IMR-90 (cell line): ENCODE data around the gene CFAP221. TPM values are rescaled to one million over a fixed set of nuclear protein-coding genes. Genes with fewer than 3 reads are reported as not detected.

Source experiments
- ATAC-seq: fragments of 200-7000 bp; cut with Tn5 transposase; 2 replicates; pipeline ENCODE4 v1.9.1; 2020; ENCODE audit warnings: low read depth, mild to moderate bottlenecking, moderate library complexity
- BruUV-seq: library from RNA; stranded (reverse); fragments of 400-500 nt; replicated peaks from 2 replicates; lab custom pipeline; 2021; lab: Mats Ljungman, UMichigan
- CTCF ChIA-PET: fragments of 300-600 bp; formaldehyde crosslinking; extraction: SDS; loops from one replicate; lab custom pipeline; 2021; ENCODE audit warnings: antibody characterized with exemption; lab: Yijun Ruan, JAX
- POLR2A ChIA-PET: fragments of 300-600 bp; sonication (Branson Sonifier 250); formaldehyde crosslinking; loops from one replicate; lab custom pipeline; 2022; ENCODE audit warnings: antibody characterized with exemption; ENCODE audit not compliant: unreplicated experiment; lab: Charles Lee
- DNase-seq: peaks from one replicate; pipeline ENCODE4 v3.0.0; 2013
- H2AFZ ChIP-seq: replicated peaks from 2 replicates; pipeline ENCODE3; 2013; ENCODE audit warnings: low read length, mild to moderate bottlenecking; ENCODE audit not compliant: poor library complexity
- H2AK5ac ChIP-seq: 2 replicates; pipeline ENCODE4 v1.6.1; 2013; ENCODE audit warnings: low read depth, low read length, inconsistent platforms
- H2AK9ac ChIP-seq: replicated peaks from 2 replicates; pipeline ENCODE3; 2013; ENCODE audit warnings: mild to moderate bottlenecking, low read depth, low read length, moderate library complexity; ENCODE audit not compliant: poor library complexity
- H2BK120ac ChIP-seq: 2 replicates; pipeline ENCODE4 v1.6.1; 2013; ENCODE audit warnings: low read depth, low read length, inconsistent platforms
- H2BK15ac ChIP-seq: 3 replicates; pipeline ENCODE4 v1.6.1; 2013; ENCODE audit warnings: low read depth, low read length, inconsistent platforms
- H2BK20ac ChIP-seq: 2 replicates; pipeline ENCODE4 v1.6.1; 2013; ENCODE audit warnings: low read depth, mild to moderate bottlenecking, inconsistent platforms, low read length, moderate library complexity
- H2BK5ac ChIP-seq: 2 replicates; pipeline ENCODE4 v1.6.1; 2013; ENCODE audit warnings: mild to moderate bottlenecking, low read depth, low read length, inconsistent platforms; ENCODE audit not compliant: poor library complexity, severe bottlenecking
- H3K14ac ChIP-seq: replicated peaks from 2 replicates; pipeline ENCODE4 v1.6.1; 2013; ENCODE audit warnings: low read depth, low read length, inconsistent platforms
- H3K18ac ChIP-seq: 2 replicates; pipeline ENCODE4 v1.6.1; 2013; ENCODE audit warnings: low read depth, low read length, control low read depth
- H3K23ac ChIP-seq: 2 replicates; pipeline ENCODE4 v1.6.1; 2013; ENCODE audit warnings: low read depth, low read length, inconsistent platforms
- H3K27ac ChIP-seq: 2 replicates; pipeline ENCODE4 v1.5.1; 2013; ENCODE audit warnings: mild to moderate bottlenecking, control low read depth, low read length; ENCODE audit not compliant: insufficient read depth
- H3K27me3 ChIP-seq: 2 replicates; pipeline ENCODE4 v1.6.1; 2013; ENCODE audit warnings: low read length; ENCODE audit not compliant: control insufficient read depth, insufficient read depth
- H3K36me3 ChIP-seq: 2 replicates; pipeline ENCODE4 v1.6.1; 2013; ENCODE audit warnings: low read length, mixed read lengths; ENCODE audit not compliant: control insufficient read depth, insufficient read depth
- H3K4ac ChIP-seq: 2 replicates; pipeline ENCODE4 v1.6.1; 2013; ENCODE audit warnings: low read depth, low read length, inconsistent platforms
- H3K4me1 ChIP-seq: 2 replicates; pipeline ENCODE4 v1.6.1; 2013; ENCODE audit warnings: low read length, mixed read lengths; ENCODE audit not compliant: control insufficient read depth, insufficient read depth
- H3K4me2 ChIP-seq: 2 replicates; pipeline ENCODE4 v1.6.1; 2013; ENCODE audit warnings: low read depth, mild to moderate bottlenecking, control low read depth, low read length, moderate library complexity
- H3K4me3 ChIP-seq: 2 replicates; pipeline ENCODE4 v1.5.1; 2013; ENCODE audit warnings: low read depth, mild to moderate bottlenecking, control low read depth, low read length, moderate library complexity; ENCODE audit not compliant: insufficient read depth
- H3K56ac ChIP-seq: 2 replicates; pipeline ENCODE4 v1.6.1; 2013; ENCODE audit warnings: low read length, inconsistent platforms; ENCODE audit not compliant: insufficient read depth; ENCODE audit errors: extremely low read depth
- H3K79me1 ChIP-seq, 2 experiments: 2 replicates each; pipeline ENCODE4 v1.6.1; 2013; ENCODE audit warnings: low read length in 2 of 2, inconsistent platforms in 1 of 2, low read depth in 1 of 2
- H3K9ac ChIP-seq: 2 replicates; pipeline ENCODE4 v1.6.1; 2013; ENCODE audit warnings: low read depth, low read length, control low read depth
- H3K9me1 ChIP-seq: 2 replicates; pipeline ENCODE4 v1.6.1; 2013; ENCODE audit warnings: low read length, inconsistent platforms; ENCODE audit not compliant: insufficient read depth
- H3K9me3 ChIP-seq: 2 replicates; pipeline ENCODE4 v1.6.1; 2013; ENCODE audit warnings: low read length; ENCODE audit not compliant: control insufficient read depth, insufficient read depth
- H4K20me1 ChIP-seq: 2 replicates; pipeline ENCODE4 v1.6.1; 2013; ENCODE audit warnings: low read length, inconsistent platforms; ENCODE audit not compliant: insufficient read depth
- H4K5ac ChIP-seq: 2 replicates; pipeline ENCODE4 v1.6.1; 2013; ENCODE audit warnings: mild to moderate bottlenecking, low read depth, low read length, control low read depth
- H4K8ac ChIP-seq, 2 experiments: 2 replicates each; pipeline ENCODE4 v1.6.1; 2013; ENCODE audit warnings: low read depth in 2 of 2, low read length in 2 of 2, control low read depth in 1 of 2, inconsistent platforms in 1 of 2
- H4K91ac ChIP-seq: 2 replicates; pipeline ENCODE4 v1.6.1; 2013; ENCODE audit warnings: low read depth, low read length, inconsistent platforms; ENCODE audit not compliant: insufficient read depth
- BHLHE40 ChIP-seq: fragments of 150-350 bp; IDR thresholded peaks from 2 replicates; pipeline ENCODE4 v1.6.1; 2016; ENCODE audit warnings: mild to moderate bottlenecking, low read depth, low read length
- CEBPB ChIP-seq: IDR thresholded peaks from 2 replicates; pipeline ENCODE4 v1.6.1; 2012; ENCODE audit warnings: low read depth, low read length, improper control_type of control experiment
- CHD1 ChIP-seq: IDR thresholded peaks from 2 replicates; pipeline ENCODE4 v1.6.1; 2012; ENCODE audit warnings: low read depth, low read length, improper control_type of control experiment
- CTCF ChIP-seq: conservative IDR thresholded peaks from 2 replicates; pipeline ENCODE4 v1.5.1; 2012; ENCODE audit warnings: mild to moderate bottlenecking, low read depth, low read length, improper control_type of control experiment
- ELK1 ChIP-seq: fragments of 150-350 bp; IDR thresholded peaks from 2 replicates; pipeline ENCODE4 v1.6.1; 2016; ENCODE audit warnings: low read depth, mild to moderate bottlenecking, low read length, moderate library complexity, borderline replicate concordance
- FOS ChIP-seq: fragments of 150-350 bp; IDR thresholded peaks from 2 replicates; pipeline ENCODE4 v1.6.1; 2016; ENCODE audit warnings: low read depth, low read length
- NFE2L2 ChIP-seq: fragments of 150-350 bp; IDR thresholded peaks from 2 replicates; pipeline ENCODE4 v1.6.1; 2016; ENCODE audit warnings: low read depth, mild to moderate bottlenecking, low read length
- RCOR1 ChIP-seq: IDR thresholded peaks from 2 replicates; pipeline ENCODE4 v1.6.1; 2012; ENCODE audit warnings: mild to moderate bottlenecking, low read length, improper control_type of control experiment; ENCODE audit not compliant: insufficient replicate concordance
- SMC3 ChIP-seq: fragments of 150-350 bp; IDR thresholded peaks from 2 replicates; pipeline ENCODE4 v1.6.1; 2016; ENCODE audit warnings: low read depth, mild to moderate bottlenecking, antibody characterized with exemption, low read length, moderate library complexity
- USF2 ChIP-seq: fragments of 150-350 bp; IDR thresholded peaks from 2 replicates; pipeline ENCODE4 v1.6.1; 2017; ENCODE audit warnings: mild to moderate bottlenecking, antibody characterized with exemption, low read length, low read depth
- WGBS, 2 experiments: methylation state at CpG; one replicate each; pipeline versions ENCODE4 v1.1.5 to v1.1.7; 2013; ENCODE audit warnings: missing lambda C conversion rate in 2 of 2; ENCODE audit not compliant: insufficient read length in 1 of 2; ENCODE audit errors: extremely low coverage in 2 of 2; 5-methylcytosine and 5-hydroxymethylcytosine counted together
- dilution Hi-C: fragments of 300-500 bp; cut with HindIII; formaldehyde crosslinking; loops from one replicate; pipeline ENCODE4 v1.14.3; 2018; ENCODE audit warnings: low sequenced_read_pairs; ENCODE audit not compliant: unreplicated experiment
- in situ Hi-C: fragments of 300-500 bp; cut with MboI; formaldehyde crosslinking; loops from 3 replicates; pipeline ENCODE4 v1.14.3; 2019; ENCODE audit warnings: low sequenced_read_pairs, inconsistent platforms, mixed read lengths
- intact Hi-C: fragments of 100-400 bp; cut with micrococcal nuclease; formaldehyde crosslinking; loops from 2 replicates; pipeline ENCODE4 v1.10.0; 2022
- polyA plus RNA-seq, 3 experiments: library from polyadenylated mRNA; depleted of rRNA; stranded (reverse); fragments of >200 nt; gene quantifications; 2 replicates each; pipeline ENCODE4 v1.2.3, GENCODE V29; 2012; ENCODE audit warnings: low replicate concordance in 1 of 3
- total RNA-seq: library from RNA; depleted of rRNA; stranded (reverse); fragments of >200 nt; gene quantifications from 2 replicates; pipeline ENCODE4 v1.2.3, GENCODE V29; 2012

Gene CFAP221
- total and polyA plus RNA-seq, 2 of the 4 experiments (the other 2 are of a cell fraction): not detected

- no peak overlapping the region for H4K8ac ChIP-seq
- no peaks in the 10 kb centered on the region for H3K36me3 ChIP-seq
- H2AK9ac ChIP-seq: no peak overlapping the region
- no peak overlapping the region for H2BK120ac ChIP-seq
- TF ChIP-seq RCOR1 (no peak), USF2 (no peak), ELK1 (no peak), SMC3 (no peak), BHLHE40 (no peak), CTCF (no peak), NFE2L2 (no peak), FOS (no peak), CHD1 (no peak), CEBPB (no peak)
- no peak overlapping the region for H3K4me3 ChIP-seq
- no peak overlapping the region for H2AK5ac ChIP-seq
- H3K4me1 ChIP-seq: no peaks in the 10 kb centered on the region
- H2BK5ac ChIP-seq: no peak overlapping the region
- no peaks in the 10 kb centered on the region for H3K9me1 ChIP-seq
- H3K27ac ChIP-seq: no peak overlapping the region
- no peak overlapping the region for H3K56ac ChIP-seq
- ChIA-PET POLR2A (no interaction called here), CTCF (no interaction called here)
- H3K14ac ChIP-seq: no peak overlapping the region
- no TSS peak for BruUV-seq
- H4K5ac ChIP-seq: no peak overlapping the region
- no peak overlapping the region for H3K4ac ChIP-seq
- no peak for DNase-seq
- H3K9me3 ChIP-seq: no peaks in the 10 kb centered on the region
- H3K4me2 ChIP-seq: no peak overlapping the region
- WGBS, 2 experiments: 60% methylated on average over 1 of the region's 3 CpGs; no CpG with 5 or more reads in 1 of the 2 experiments
- no peaks in the 10 kb centered on the region for H3K27me3 ChIP-seq
- H2BK20ac ChIP-seq: no peak overlapping the region
- no peak overlapping the region for H2AFZ ChIP-seq
- in situ Hi-C loops (no loop called here), intact Hi-C loops (no loop called here), dilution Hi-C loops (no loop called here)
- no peak overlapping the region for H3K23ac ChIP-seq
- no peaks in the 10 kb centered on the region for H3K79me1 ChIP-seq
- H4K20me1 ChIP-seq: no peaks in the 10 kb centered on the region
- H3K18ac ChIP-seq: no peak overlapping the region
- no peak overlapping the region for H4K91ac ChIP-seq
- ATAC-seq: no peak
- no peak overlapping the region for H3K9ac ChIP-seq
- H2BK15ac ChIP-seq: no peak overlapping the region
Observed at GRCh38 chr2:119511989-119512388, 32.3 kb upstream of the CFAP221 start.
